ENCODE measurements around the gene CCDC88B. TPM values are rescaled to one million over a fixed set of nuclear protein-coding genes. Genes with fewer than 3 reads are reported as not detected.

The CCDC88B gene, protein sequence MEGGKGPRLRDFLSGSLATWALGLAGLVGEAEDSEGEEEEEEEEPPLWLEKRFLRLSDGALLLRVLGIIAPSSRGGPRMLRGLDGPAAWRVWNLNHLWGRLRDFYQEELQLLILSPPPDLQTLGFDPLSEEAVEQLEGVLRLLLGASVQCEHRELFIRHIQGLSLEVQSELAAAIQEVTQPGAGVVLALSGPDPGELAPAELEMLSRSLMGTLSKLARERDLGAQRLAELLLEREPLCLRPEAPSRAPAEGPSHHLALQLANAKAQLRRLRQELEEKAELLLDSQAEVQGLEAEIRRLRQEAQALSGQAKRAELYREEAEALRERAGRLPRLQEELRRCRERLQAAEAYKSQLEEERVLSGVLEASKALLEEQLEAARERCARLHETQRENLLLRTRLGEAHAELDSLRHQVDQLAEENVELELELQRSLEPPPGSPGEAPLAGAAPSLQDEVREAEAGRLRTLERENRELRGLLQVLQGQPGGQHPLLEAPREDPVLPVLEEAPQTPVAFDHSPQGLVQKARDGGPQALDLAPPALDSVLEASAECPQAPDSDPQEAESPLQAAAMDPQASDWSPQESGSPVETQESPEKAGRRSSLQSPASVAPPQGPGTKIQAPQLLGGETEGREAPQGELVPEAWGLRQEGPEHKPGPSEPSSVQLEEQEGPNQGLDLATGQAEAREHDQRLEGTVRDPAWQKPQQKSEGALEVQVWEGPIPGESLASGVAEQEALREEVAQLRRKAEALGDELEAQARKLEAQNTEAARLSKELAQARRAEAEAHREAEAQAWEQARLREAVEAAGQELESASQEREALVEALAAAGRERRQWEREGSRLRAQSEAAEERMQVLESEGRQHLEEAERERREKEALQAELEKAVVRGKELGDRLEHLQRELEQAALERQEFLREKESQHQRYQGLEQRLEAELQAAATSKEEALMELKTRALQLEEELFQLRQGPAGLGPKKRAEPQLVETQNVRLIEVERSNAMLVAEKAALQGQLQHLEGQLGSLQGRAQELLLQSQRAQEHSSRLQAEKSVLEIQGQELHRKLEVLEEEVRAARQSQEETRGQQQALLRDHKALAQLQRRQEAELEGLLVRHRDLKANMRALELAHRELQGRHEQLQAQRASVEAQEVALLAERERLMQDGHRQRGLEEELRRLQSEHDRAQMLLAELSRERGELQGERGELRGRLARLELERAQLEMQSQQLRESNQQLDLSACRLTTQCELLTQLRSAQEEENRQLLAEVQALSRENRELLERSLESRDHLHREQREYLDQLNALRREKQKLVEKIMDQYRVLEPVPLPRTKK (N-terminal part only)
- total RNA-seq, result 133 and 137 TPM in 2 replicates

DNA sequence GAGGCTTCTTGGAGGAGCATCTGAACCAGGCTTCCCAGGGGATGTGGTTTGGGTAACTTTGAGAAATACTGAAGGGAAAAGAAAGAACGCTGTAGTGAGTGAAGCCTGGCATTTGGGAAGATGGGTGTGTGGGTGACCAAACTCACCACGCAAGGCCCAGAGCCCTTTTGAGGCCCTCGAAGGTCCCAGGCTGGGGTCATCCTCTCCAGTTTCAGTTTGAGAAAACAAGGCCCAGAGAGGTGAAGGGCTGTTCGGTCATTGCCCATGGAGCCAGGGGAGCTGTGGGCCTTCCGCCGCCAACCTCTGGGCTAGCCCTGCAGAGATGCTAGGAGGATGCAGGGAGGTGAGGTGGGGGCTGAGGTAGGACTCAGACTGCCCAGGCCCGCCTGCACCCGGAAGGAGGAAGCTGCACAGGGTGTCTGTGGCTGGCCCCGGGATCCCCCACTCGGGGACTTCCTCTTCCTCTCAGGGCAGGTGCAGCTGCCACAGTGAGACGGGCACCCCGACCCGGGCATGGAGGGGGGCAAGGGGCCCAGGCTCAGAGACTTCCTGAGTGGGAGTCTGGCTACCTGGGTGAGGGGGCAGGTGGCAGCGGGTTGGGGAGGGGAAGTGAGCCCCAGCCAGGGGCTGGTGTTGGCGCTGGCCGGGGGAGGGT, at the start of gene CCDC88B:
CCDC88B (plus strand) TSS at position 451 of the 655 bp plus-strand sequence; CDS start at position 514, 63 bp downstream.
- peak; percentile 82 for DNase-seq (ENCODE audit: low spot score)
- peak within 1 kb of the TSS; percentile 91 for H3K4me3 Mint-ChIP-seq
- no peaks in the 10 kb centered on the region for H3K9me3 Mint-ChIP-seq
- H3K27ac Mint-ChIP-seq, result peak within 1 kb of the TSS; percentile 94
- intact Hi-C loops (cut with micrococcal nuclease), result loop anchor here (1.0 to 2.0 kb wide), 5 partner anchors 9 to 99 kb away; partner anchors contain the start of genes BAD, ESRRA, FKBP2 and GPR137
- no peaks in the 10 kb centered on the region for H3K27me3 Mint-ChIP-seq (ENCODE audit: insufficient read depth)
- peaks cover 8% of the 10 kb centered on the region for H3K36me3 Mint-ChIP-seq (ENCODE audit: low read depth)
- peaks cover 39% of the 10 kb centered on the region for H3K4me1 Mint-ChIP-seq (ENCODE audit: low read depth)

DNA sequence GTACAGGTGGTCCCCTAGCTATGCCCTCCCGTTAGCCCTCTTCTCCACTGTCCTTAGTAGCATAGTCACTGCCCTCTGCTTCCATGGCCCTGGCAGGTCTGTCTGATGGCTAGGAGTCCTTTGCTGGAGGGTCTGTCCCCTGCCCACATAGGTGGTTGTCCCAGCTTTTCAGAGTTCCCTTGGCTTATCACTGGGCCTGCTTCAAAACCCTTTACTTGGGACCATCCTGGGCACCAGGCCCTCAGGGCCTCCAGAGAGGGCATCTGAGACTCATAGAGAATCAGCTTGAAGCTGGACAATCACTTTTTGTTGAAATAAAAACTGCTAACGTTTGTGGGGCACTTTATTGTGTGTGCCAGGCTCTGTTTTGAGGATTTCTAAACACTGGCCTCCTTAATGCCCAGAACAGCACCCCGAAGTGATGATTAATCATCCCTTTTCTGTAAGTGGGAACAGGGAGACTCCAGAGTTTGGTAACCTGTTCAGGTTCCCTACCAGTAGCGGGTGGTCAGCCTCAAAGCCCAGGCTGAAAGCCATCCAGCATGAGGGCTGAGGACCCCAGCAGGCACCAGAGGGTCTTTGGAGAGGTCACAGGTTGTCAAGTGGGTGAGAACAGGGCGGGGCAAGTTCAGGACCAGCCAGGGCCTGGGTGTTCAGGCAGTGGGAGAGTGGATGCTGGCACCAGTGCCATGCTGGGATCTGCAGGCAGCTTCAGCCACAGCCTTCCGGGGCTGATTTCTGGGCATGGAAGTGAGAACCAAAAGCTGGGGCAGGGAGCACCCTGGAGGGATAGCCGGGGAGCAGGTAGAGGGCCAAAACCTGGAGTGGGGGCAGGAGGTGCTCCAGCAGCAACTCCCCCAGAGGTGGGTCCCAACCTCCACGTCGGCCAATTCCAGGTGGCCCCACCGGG, 49.4 kb upstream of the CCDC88B start:
- intact Hi-C loops (cut with micrococcal nuclease), result no loop called here
- Mint-ChIP-seq H3K36me3 (ENCODE audit: low read depth) (peaks cover 5% of the 10 kb centered on the region), H3K27me3 (ENCODE audit: insufficient read depth) (peaks cover 45% of the 10 kb centered on the region), H3K9me3 (no peaks in the 10 kb centered on the region), H3K27ac (peak overlapping the region; percentile 63), H3K4me3 (peak overlapping the region; percentile 65), H3K4me1 (ENCODE audit: low read depth) (peaks cover 16% of the 10 kb centered on the region)
- DNase-seq (ENCODE audit: low spot score), result no peak

DNA sequence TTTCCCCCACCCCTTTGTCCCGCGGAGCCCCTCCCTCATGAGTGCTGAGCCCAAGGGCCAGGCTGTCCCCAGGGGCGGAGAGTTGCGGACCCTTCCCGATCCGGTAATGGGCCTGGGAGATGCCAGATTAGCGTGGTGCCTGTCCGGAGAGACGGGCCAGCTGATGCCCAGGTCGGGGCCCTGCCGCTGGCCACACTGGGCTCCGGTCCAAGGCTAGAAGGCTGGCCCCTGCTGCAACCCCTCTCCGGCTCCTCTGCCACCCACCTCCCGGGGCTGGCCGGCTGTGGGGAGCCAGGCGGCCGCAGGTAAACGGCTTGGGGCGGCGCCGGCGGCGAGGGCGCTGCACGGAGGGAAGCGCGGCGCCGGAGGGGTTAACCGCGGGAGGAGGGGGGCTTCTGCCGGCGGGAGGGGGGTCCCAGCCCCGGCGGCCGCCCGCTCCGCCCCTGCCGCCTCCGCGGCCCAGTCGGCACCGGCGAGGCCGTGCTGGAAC, 48.7 kb upstream of the CCDC88B start, which contains the start of gene KCNK4:
KCNK4 (plus strand) TSS at position 41 of the 490 bp plus-strand sequence. CDS start 1,717 bp downstream, outside the sequence.
- Mint-ChIP-seq H3K27ac (peak within 1 kb of the TSS; percentile 63), H3K9me3 (no peaks in the 10 kb centered on the region), H3K36me3 (ENCODE audit: low read depth) (peaks cover 5% of the 10 kb centered on the region), H3K27me3 (ENCODE audit: insufficient read depth) (peaks cover 52% of the 10 kb centered on the region), H3K4me3 (peak within 1 kb of the TSS; percentile 65), H3K4me1 (ENCODE audit: low read depth) (peaks cover 13% of the 10 kb centered on the region)
- DNase-seq (ENCODE audit: low spot score), result no peak
- intact Hi-C loops (cut with micrococcal nuclease), result no loop called here

DNA sequence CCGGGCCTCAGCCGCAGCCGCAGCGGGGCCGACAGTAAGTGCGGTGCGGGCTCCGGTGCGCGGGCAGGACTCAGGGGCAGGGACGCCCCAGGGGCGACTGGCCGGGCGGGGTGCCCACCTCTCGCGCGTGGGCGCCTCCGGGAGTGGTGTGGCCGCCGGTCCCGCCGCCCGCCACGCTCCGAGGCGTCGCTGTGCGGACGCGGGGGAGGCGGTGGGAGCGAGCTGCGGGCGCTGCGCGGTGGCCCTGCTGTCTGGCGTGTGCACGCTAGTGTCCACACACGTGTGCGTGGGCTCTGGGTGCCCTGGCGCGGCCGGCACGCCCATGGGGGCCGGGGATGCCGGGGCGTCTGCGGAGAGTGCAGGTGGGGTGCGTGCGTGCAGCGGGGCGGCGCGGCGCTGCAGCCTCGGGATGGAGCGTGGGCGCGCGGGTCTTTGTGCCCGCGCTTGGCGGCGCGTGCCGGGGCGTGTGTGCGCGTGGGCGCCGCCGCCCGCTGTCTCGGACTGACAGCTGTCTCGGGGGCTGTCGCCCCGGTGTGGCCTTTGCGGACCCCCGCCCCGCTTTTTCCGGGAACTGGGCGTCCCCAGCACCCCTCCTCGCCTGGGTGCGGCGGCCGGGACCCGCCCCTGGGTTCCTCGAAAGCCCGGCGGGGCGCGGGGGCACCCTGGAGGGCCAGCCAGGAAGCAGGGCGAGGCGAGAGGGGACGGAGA, 48.1 kb upstream of the CCDC88B start:
- Mint-ChIP-seq H3K4me3 (no peak overlapping the region), H3K9me3 (no peaks in the 10 kb centered on the region), H3K27ac (no peak overlapping the region), H3K36me3 (ENCODE audit: low read depth) (peaks cover 4% of the 10 kb centered on the region), H3K27me3 (ENCODE audit: insufficient read depth) (peaks cover 58% of the 10 kb centered on the region), H3K4me1 (ENCODE audit: low read depth) (peaks cover 7% of the 10 kb centered on the region)
- intact Hi-C loops (cut with micrococcal nuclease), result loop anchor here (1.0 kb wide), 1 partner anchor 9 kb away; no protein-coding TSS in a partner anchor
- DNase-seq (ENCODE audit: low spot score), result no peak

DNA sequence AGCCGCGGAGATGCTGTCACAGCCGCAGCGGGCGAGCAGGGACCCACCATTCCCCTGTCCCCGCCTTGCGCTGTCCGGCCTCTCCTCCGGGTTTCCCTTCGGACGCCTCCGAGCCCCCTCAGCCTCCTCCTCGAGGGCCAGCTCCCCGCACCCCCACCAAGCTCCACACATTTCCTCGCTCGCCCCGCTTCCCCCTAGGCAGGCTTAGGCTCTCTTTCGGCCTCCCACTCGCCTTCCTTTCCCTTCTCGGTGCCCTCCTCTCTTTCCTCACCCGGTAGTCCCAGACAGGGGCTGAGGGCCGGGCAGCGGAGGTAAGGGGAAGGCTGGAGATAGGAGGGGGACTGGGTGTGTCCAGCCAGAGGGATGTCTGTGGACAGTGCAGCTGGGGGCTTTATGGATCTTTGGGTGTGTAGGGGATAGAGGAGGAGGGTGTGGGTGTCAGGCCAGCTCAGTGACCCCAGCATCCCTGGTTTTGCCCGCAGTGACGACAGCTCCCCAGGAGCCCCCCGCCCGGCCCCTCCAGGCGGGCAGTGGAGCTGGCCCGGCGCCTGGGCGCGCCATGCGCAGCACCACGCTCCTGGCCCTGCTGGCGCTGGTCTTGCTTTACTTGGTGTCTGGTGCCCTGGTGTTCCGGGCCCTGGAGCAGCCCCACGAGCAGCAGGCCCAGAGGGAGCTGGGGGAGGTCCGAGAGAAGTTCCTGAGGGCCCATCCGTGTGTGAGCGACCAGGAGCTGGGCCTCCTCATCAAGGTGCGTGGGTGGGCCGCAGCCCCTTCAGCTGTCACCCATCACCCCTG, 47.3 kb upstream of the CCDC88B start:
- no peak for DNase-seq (ENCODE audit: low spot score)
- no peak overlapping the region for H3K27ac Mint-ChIP-seq
- peak overlapping the region; percentile 53 for H3K4me3 Mint-ChIP-seq
- H3K27me3 Mint-ChIP-seq (ENCODE audit: insufficient read depth), result peaks cover 64% of the 10 kb centered on the region
- peaks cover 5% of the 10 kb centered on the region for H3K36me3 Mint-ChIP-seq (ENCODE audit: low read depth)
- H3K9me3 Mint-ChIP-seq, result no peaks in the 10 kb centered on the region
- intact Hi-C loops (cut with micrococcal nuclease), result loop anchor here (1.0 kb wide), 1 partner anchor 9 kb away; no protein-coding TSS in a partner anchor
- H3K4me1 Mint-ChIP-seq (ENCODE audit: low read depth), result peaks cover 10% of the 10 kb centered on the region

DNA sequence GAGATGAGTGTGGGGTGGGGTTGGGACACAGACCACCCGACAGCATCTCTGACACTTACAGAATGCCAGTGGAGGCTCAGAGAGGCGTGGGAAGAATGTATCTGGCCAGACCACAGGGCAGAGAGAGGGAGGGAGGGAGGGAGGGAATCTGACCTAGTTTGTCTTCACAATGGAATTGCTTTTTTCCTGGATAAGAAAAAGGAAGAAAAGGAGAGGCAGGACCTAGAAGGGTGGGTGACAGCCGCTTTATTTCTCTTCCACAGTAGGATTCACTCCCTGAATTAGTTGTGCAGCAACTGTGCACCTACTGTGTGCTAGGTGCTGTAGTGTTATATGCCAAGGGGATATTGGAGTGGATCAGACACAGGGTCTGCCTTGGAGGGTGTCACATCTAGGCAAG, 45.2 kb upstream of the CCDC88B start:
- Mint-ChIP-seq H3K9me3 (no peaks in the 10 kb centered on the region), H3K36me3 (ENCODE audit: low read depth) (peaks cover 8% of the 10 kb centered on the region), H3K27me3 (ENCODE audit: insufficient read depth) (peaks cover 81% of the 10 kb centered on the region), H3K4me1 (ENCODE audit: low read depth) (peaks cover 11% of the 10 kb centered on the region), H3K4me3 (no peak overlapping the region), H3K27ac (no peak overlapping the region)
- intact Hi-C loops (cut with micrococcal nuclease), result no loop called here
- no peak for DNase-seq (ENCODE audit: low spot score)

DNA sequence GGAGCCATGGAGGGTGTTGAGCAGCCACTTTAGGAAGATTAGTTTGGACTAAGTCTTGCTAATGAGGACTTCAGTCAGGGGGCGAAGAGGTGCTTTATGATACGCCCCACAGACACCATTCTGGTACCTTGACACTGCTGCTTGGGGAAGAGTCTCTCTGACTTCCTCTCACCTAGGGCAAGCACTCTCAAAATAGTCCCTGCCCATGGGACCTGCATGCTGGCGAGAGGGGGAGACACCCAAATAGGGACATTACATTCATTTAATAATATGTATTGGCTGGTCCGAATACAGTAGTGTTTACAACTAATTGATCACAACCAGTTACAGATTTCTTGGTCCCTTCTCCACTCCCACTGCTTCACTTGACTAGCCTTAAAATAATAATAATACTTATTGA, 44.2 kb upstream of the CCDC88B start:
- H3K27me3 Mint-ChIP-seq (ENCODE audit: insufficient read depth), result peaks cover 80% of the 10 kb centered on the region
- intact Hi-C loops (cut with micrococcal nuclease), result no loop called here
- H3K9me3 Mint-ChIP-seq, result no peaks in the 10 kb centered on the region
- H3K27ac Mint-ChIP-seq, result no peak overlapping the region
- peaks cover 13% of the 10 kb centered on the region for H3K4me1 Mint-ChIP-seq (ENCODE audit: low read depth)
- H3K36me3 Mint-ChIP-seq (ENCODE audit: low read depth), result peaks cover 7% of the 10 kb centered on the region
- DNase-seq (ENCODE audit: low spot score), result no peak
- H3K4me3 Mint-ChIP-seq, result no peak overlapping the region

DNA sequence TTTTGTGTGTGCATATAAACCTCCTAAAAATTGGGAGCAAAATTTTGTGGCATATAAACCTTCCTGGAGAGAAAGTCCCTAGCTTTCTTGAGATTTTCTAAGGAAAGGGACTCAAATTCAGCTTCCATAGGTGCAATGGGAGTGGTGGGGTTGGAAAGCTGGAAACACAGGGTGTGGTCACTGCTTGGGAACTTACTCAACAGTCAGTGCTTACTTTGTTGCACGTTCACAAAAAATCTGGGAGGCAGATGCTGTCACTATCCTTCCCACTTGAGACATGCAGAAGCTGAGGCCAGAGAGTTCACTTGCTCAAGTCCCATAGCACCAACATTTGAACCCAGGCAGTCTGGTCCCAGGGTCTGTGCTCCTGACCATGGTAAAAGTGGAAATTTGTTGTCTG, 43.8 kb upstream of the CCDC88B start:
- no peak for DNase-seq (ENCODE audit: low spot score)
- intact Hi-C loops (cut with micrococcal nuclease), result no loop called here
- no peak overlapping the region for H3K27ac Mint-ChIP-seq
- no peaks in the 10 kb centered on the region for H3K9me3 Mint-ChIP-seq
- no peak overlapping the region for H3K4me3 Mint-ChIP-seq
- H3K36me3 Mint-ChIP-seq (ENCODE audit: low read depth), result peaks cover 5% of the 10 kb centered on the region
- H3K4me1 Mint-ChIP-seq (ENCODE audit: low read depth), result peaks cover 13% of the 10 kb centered on the region
- peaks cover 78% of the 10 kb centered on the region for H3K27me3 Mint-ChIP-seq (ENCODE audit: insufficient read depth)

DNA sequence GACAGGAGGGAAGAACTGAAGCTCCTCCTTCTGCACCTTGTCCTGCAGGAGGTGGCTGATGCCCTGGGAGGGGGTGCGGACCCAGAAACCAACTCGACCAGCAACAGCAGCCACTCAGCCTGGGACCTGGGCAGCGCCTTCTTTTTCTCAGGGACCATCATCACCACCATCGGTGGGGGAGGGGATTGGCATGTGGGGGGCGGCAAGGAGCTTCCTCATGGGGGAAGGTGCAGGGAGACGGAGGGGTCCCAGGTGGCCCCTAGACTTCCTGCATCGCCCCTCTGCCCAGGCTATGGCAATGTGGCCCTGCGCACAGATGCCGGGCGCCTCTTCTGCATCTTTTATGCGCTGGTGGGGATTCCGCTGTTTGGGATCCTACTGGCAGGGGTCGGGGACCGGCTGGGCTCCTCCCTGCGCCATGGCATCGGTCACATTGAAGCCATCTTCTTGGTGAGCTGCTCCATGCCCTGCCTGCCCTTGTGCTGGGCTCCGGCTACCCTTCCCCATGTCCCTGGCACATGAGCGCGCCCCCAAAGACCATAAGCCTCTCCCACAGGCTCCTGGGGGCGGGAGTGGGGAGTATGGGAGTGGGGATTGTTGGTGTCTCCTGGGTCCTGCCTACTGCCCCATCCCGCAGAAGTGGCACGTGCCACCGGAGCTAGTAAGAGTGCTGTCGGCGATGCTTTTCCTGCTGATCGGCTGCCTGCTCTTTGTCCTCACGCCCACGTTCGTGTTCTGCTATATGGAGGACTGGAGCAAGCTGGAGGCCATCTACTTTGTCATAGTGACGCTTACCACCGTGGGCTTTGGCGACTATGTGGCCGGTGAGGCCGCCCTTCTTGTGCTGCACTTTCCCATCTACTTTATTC, 42.9 kb upstream of the CCDC88B start:
- DNase-seq (ENCODE audit: low spot score), result no peak
- Mint-ChIP-seq H3K4me3 (no peak overlapping the region), H3K27ac (no peak overlapping the region), H3K4me1 (ENCODE audit: low read depth) (peaks cover 13% of the 10 kb centered on the region), H3K9me3 (no peaks in the 10 kb centered on the region), H3K36me3 (ENCODE audit: low read depth) (peaks cover 5% of the 10 kb centered on the region), H3K27me3 (ENCODE audit: insufficient read depth) (peaks cover 83% of the 10 kb centered on the region)
- intact Hi-C loops (cut with micrococcal nuclease), result no loop called here

Data from activated T-helper 1 cell treated with anti-CD3 and anti-CD28 coated beads, Interleukin-12 subunit alpha, Interleukin-12 subunit beta, Interleukin-2, Interleukin-4 antibody, amounts not matched to agents 30 ng/mL and 10 ng/mL and 1 ng/mL, durations not matched to agents 14 hours and 24 hours and 36 hours (primary cell).